ENCODE measurements around the gene MYBBP1A. TPM values are rescaled to one million over a fixed set of nuclear protein-coding genes. Genes with fewer than 3 reads are reported as not detected.
A peak's percentile ranks its signal among the peaks of the same experiment; 100 is the strongest.

MYBBP1A gene
- total and polyA plus RNA-seq, 2 experiments from 2014 or later = 70.7 to 213 TPM

DNA sequence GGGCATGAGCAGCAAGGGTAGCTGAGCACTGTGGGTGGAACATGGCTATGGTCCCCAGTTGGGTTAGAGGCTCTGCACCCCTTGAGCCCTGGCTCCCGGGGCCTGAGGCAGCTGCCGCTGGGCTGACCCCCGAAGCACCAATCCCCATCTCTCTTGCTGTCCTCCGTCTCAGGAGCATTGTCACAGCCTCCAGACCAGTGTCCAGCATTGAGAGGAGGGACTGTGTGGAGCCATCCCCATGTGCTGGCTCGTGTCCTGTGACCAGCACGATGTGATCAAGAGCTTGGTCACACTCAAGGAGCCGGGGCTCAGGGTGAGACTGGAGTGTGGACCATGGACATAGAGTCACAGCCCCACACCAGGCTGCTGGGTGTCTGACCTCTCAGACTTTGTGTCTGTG, 32.0 kb upstream of the MYBBP1A start (continued):
- TF ChIP-seq ZNF462 (CRISPR knock-in tag; IDR thresholded peaks at IDR 0.05) = no peak
- TF ChIP-seq NANOG (IDR thresholded peaks at IDR 0.05; ENCODE audit: borderline replicate concordance) = no peak
- no peak for TF ChIP-seq CREB1 (CRISPR knock-in tag; IDR thresholded peaks at IDR 0.05; ENCODE audit: low read depth)
- TF ChIP-seq ZNF114 (CRISPR knock-in tag; IDR thresholded peaks at IDR 0.05) = no peak
- no peak for TF ChIP-seq ZNF331 (CRISPR knock-in tag; IDR thresholded peaks at IDR 0.05; ENCODE audit: low read depth)
- TF ChIP-seq EZH2 (IDR thresholded peaks at IDR 0.05; ENCODE audit: low read depth, unreplicated experiment) = no peak
- no peak for TF ChIP-seq STAT1 (IDR thresholded peaks at IDR 0.05; ENCODE audit: unreplicated experiment)
- no peak for TF ChIP-seq CTCF (conservative IDR thresholded peaks at IDR 0.05; ENCODE audit: low read depth in 2 of 2)

DNA sequence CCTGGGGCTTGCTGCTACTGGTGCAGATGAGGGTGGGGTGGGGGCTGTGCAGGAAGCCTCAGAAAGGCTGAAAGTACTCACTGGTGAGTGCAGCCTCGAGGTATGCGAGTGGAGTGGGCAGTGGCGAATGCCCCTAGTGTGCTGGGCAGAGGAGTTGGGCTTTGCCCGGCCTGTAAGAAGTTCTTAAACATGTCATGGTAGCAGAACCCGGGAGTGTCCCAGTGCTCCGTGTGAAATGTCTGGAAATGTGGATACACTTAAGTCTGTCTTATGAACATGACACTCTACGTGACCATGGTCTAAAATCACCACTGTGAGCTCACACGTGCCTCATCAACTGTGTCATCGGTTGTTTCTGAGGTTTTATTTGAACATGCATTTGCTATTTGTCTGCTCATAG, 30.9 kb upstream of the MYBBP1A start:
- Histone ChIP-seq H3K4me1 (ENCODE audit: insufficient read depth) (peaks cover 9% of the 10 kb centered on the region), H3K27ac (ENCODE audit: low read depth) (no peak overlapping the region), H3K9me2 (ENCODE audit: insufficient read depth) (no peaks in the 10 kb centered on the region), H2AFZ (no peak overlapping the region), H3K4me3 (no peak overlapping the region), H3K36me3 (ENCODE audit: insufficient read depth) (no peaks in the 10 kb centered on the region), H3K4me2 (no peak overlapping the region), H3F3A (replicated peaks; ENCODE audit: low read depth) (no peaks in the 10 kb centered on the region), H3K79me2 (replicated peaks; ENCODE audit: insufficient read depth) (no peaks in the 10 kb centered on the region), H3K27me3 (ENCODE audit: insufficient read depth) (peaks cover 39% of the 10 kb centered on the region), H4K20me1 (replicated peaks; ENCODE audit: insufficient read depth) (no peaks in the 10 kb centered on the region)
- ATAC-seq (no peak), DNase-seq (ENCODE audit: low spot score) (no peak)
- H3K27ac Mint-ChIP-seq = no peak overlapping the region
- H3K4me3 Mint-ChIP-seq = peak overlapping the region; percentile 47; the same call in 2 of the 3 replicates
- H3K4me1 Mint-ChIP-seq = peaks cover 28% of the 10 kb centered on the region
- peaks cover 51% of the 10 kb centered on the region for H3K27me3 Mint-ChIP-seq (ENCODE audit: insufficient read depth, low read depth, poor library complexity)
- H3K36me3 Mint-ChIP-seq (ENCODE audit: low read depth) = no peaks in the 10 kb centered on the region
- H3K9me3 Mint-ChIP-seq = no peaks in the 10 kb centered on the region
- TF ChIP-seq ZNF462 (CRISPR knock-in tag; IDR thresholded peaks at IDR 0.05) = no peak
